NT2/D1 (cell line): Measurements from ENCODE around the gene NUP35.

ENCODE experiments used
- DNase-seq: peaks from one replicate; pipeline ENCODE4 v3.0.0-alpha.2; 2011; ENCODE audit warnings: low read depth, low spot score
- H3K27me3 ChIP-seq: 2 replicates; pipeline ENCODE4 v1.6.0; 2011; ENCODE audit warnings: mild to moderate bottlenecking; ENCODE audit not compliant: insufficient read length, insufficient read depth
- H3K36me3 ChIP-seq: 2 replicates; pipeline ENCODE4 v1.6.1; 2011; ENCODE audit warnings: mild to moderate bottlenecking, low read length, mixed read lengths; ENCODE audit not compliant: insufficient read depth, insufficient read length
- H3K4me1 ChIP-seq: 2 replicates; pipeline ENCODE4 v1.5.1; 2011; ENCODE audit not compliant: insufficient read depth, insufficient read length
- H3K4me3 ChIP-seq: 2 replicates; pipeline ENCODE4 v1.5.1; 2011; ENCODE audit warnings: low read depth; ENCODE audit not compliant: insufficient read length
- H3K9ac ChIP-seq: 2 replicates; pipeline ENCODE4 v1.6.0; 2011; ENCODE audit warnings: low read depth; ENCODE audit not compliant: insufficient read length
- H3K9me3 ChIP-seq: 2 replicates; pipeline ENCODE4 v1.5.1; 2011; ENCODE audit warnings: mild to moderate bottlenecking, low read length; ENCODE audit not compliant: insufficient read depth
- SUZ12 ChIP-seq: IDR thresholded peaks from 2 replicates; pipeline ENCODE4 v1.6.1; 2011; ENCODE audit not compliant: insufficient read length, insufficient read depth; ENCODE audit errors: extremely low read depth
- YY1 ChIP-seq: IDR thresholded peaks from 2 replicates; pipeline ENCODE4 v1.6.1; 2011; ENCODE audit not compliant: insufficient read length, insufficient read depth
- ZNF274 ChIP-seq: IDR thresholded peaks from 2 replicates; pipeline ENCODE4 v1.6.1; 2011; ENCODE audit warnings: mild to moderate bottlenecking, low read depth, low read length

NUP35 gene

GRCh38 chr2:183186766-183187165, 62.5 kb downstream of the NUP35 start:
- peaks cover 5% of the 10 kb centered on the region for H3K4me1 ChIP-seq
- H3K27me3 ChIP-seq, result no peaks in the 10 kb centered on the region
- peaks cover 20% of the 10 kb centered on the region for H3K9me3 ChIP-seq
- DNase-seq, result no peak
- peaks cover 51% of the 10 kb centered on the region for H3K36me3 ChIP-seq
- no peak overlapping the region for H3K4me3 ChIP-seq
- no peak overlapping the region for H3K9ac ChIP-seq
- TF ChIP-seq YY1 (no peak), ZNF274 (no peak), SUZ12 (no peak)

- peaks cover 28% of the 10 kb centered on the region for H3K36me3 ChIP-seq
- H3K9me3 ChIP-seq, result no peaks in the 10 kb centered on the region
- H3K9ac ChIP-seq, result no peak overlapping the region
- no peak for TF ChIP-seq YY1
- no peak for TF ChIP-seq SUZ12
- no peak for TF ChIP-seq ZNF274
- no peaks in the 10 kb centered on the region for H3K4me1 ChIP-seq
- no peak overlapping the region for H3K4me3 ChIP-seq
- no peak for DNase-seq
- H3K27me3 ChIP-seq, result no peaks in the 10 kb centered on the region
These were observed 68.1 kb downstream of the NUP35 start for GRCh38 chr2:183192343-183192742.

- Histone ChIP-seq H3K4me1 (no peaks in the 10 kb centered on the region), H3K27me3 (no peaks in the 10 kb centered on the region), H3K9me3 (no peaks in the 10 kb centered on the region), H3K4me3 (no peak overlapping the region), H3K9ac (no peak overlapping the region), H3K36me3 (peaks cover 14% of the 10 kb centered on the region)
- TF ChIP-seq ZNF274 (no peak), SUZ12 (no peak), YY1 (no peak)
- no peak for DNase-seq
These were observed 69.7 kb downstream of the NUP35 start for GRCh38 chr2:183193904-183194303.

- DNase-seq, result no peak
- Histone ChIP-seq H3K9ac (no peak overlapping the region), H3K27me3 (no peaks in the 10 kb centered on the region), H3K9me3 (no peaks in the 10 kb centered on the region), H3K36me3 (peaks cover 3% of the 10 kb centered on the region), H3K4me1 (no peaks in the 10 kb centered on the region), H3K4me3 (no peak overlapping the region)
- TF ChIP-seq SUZ12 (no peak), ZNF274 (no peak), YY1 (no peak)
These were observed 71.2 kb downstream of the NUP35 start for GRCh38 chr2:183195397-183195796.

GRCh38 chr2:183195998-183196409, 71.8 kb downstream of the NUP35 start:
- no peak for TF ChIP-seq SUZ12
- TF ChIP-seq ZNF274, result no peak
- TF ChIP-seq YY1, result no peak
- Histone ChIP-seq H3K36me3 (peaks cover 1% of the 10 kb centered on the region), H3K4me1 (no peaks in the 10 kb centered on the region), H3K27me3 (no peaks in the 10 kb centered on the region), H3K9me3 (no peaks in the 10 kb centered on the region), H3K9ac (no peak overlapping the region), H3K4me3 (no peak overlapping the region)
- DNase-seq, result no peak

- no peaks in the 10 kb centered on the region for H3K27me3 ChIP-seq
- H3K36me3 ChIP-seq, result peaks cover 12% of the 10 kb centered on the region
- H3K9me3 ChIP-seq, result peaks cover 14% of the 10 kb centered on the region
- H3K9ac ChIP-seq, result no peak overlapping the region
- no peak overlapping the region for H3K4me3 ChIP-seq
- TF ChIP-seq ZNF274, result no peak
- TF ChIP-seq SUZ12, result no peak
- TF ChIP-seq YY1, result no peak
- DNase-seq, result no peak
- no peaks in the 10 kb centered on the region for H3K4me1 ChIP-seq
These were observed 80.2 kb downstream of the NUP35 start for GRCh38 chr2:183204397-183204796.

- H3K4me1 ChIP-seq, result no peaks in the 10 kb centered on the region
- no peak overlapping the region for H3K9ac ChIP-seq
- no peak for TF ChIP-seq SUZ12
- no peak for TF ChIP-seq YY1
- TF ChIP-seq ZNF274, result no peak
- peaks cover 16% of the 10 kb centered on the region for H3K36me3 ChIP-seq
- H3K27me3 ChIP-seq, result no peaks in the 10 kb centered on the region
- no peak overlapping the region for H3K4me3 ChIP-seq
- peaks cover 22% of the 10 kb centered on the region for H3K9me3 ChIP-seq
- no peak for DNase-seq
These were observed 82.9 kb downstream of the NUP35 start for GRCh38 chr2:183207110-183207509.

- Histone ChIP-seq H3K4me3 (no peak overlapping the region), H3K4me1 (no peaks in the 10 kb centered on the region), H3K9ac (no peak overlapping the region), H3K9me3 (peaks cover 22% of the 10 kb centered on the region), H3K27me3 (no peaks in the 10 kb centered on the region), H3K36me3 (peaks cover 7% of the 10 kb centered on the region)
- no peak for DNase-seq
- TF ChIP-seq ZNF274 (no peak), SUZ12 (no peak), YY1 (no peak)
These were observed 85.3 kb downstream of the NUP35 start for GRCh38 chr2:183209395-183210028.
